T-helper 17 cell (primary cell): ENCODE measurements around the gene TAS1R1. TPM values are rescaled to one million over a fixed set of nuclear protein-coding genes. Genes with fewer than 3 reads are reported as not detected.
A peak's percentile ranks its signal among the peaks of the same experiment; 100 is the strongest.

Experiments used
- ATAC-seq: fragments of 150-1000 bp; cut with Tn5 transposase; 2 replicates; pipeline ENCODE4 v1.10.0; 2021; ENCODE audit warnings: mild to moderate bottlenecking, moderate library complexity
- DNase-seq, 3 donors: peaks; one replicate each; pipeline versions ENCODE4 v3.0.0 to v3.0.0-alpha.2; 2020 to 2021
- H3K9me3 ChIP-seq: one replicate; pipeline ENCODE4 v1.7.0; 2013; ENCODE audit warnings: low read length, mild to moderate bottlenecking; ENCODE audit not compliant: control insufficient read depth, poor library complexity, severe bottlenecking
- H3K27ac Mint-ChIP-seq: one replicate; pipeline ENCODE4 v1.8.0; 2022; ENCODE audit warnings: mild to moderate bottlenecking, moderate library complexity, mixed read lengths
- H3K27me3 Mint-ChIP-seq: one replicate; pipeline ENCODE4 v1.8.0; 2022; ENCODE audit warnings: mixed read lengths
- H3K36me3 Mint-ChIP-seq: one replicate; pipeline ENCODE4 v1.8.0; 2022; ENCODE audit warnings: low read depth, mixed read lengths
- H3K4me1 Mint-ChIP-seq: one replicate; pipeline ENCODE4 v1.8.0; 2022; ENCODE audit warnings: mild to moderate bottlenecking, mixed read lengths
- H3K4me3 Mint-ChIP-seq: one replicate; pipeline ENCODE4 v1.8.0; 2022; ENCODE audit warnings: mild to moderate bottlenecking, moderate library complexity, mixed read lengths
- total RNA-seq, 4 donors: library from RNA in 2 of 4; stranded (reverse) in 2 of 4; gene quantifications; one replicate each; pipeline ENCODE4 v1.2.3 and lab custom pipeline; 2022 to 2026

TAS1R1 gene
- not detected for total RNA-seq
- total RNA-seq (lab: John Stamatoyannopoulos, UW) = 0 reads per million in 2 donors

DNA sequence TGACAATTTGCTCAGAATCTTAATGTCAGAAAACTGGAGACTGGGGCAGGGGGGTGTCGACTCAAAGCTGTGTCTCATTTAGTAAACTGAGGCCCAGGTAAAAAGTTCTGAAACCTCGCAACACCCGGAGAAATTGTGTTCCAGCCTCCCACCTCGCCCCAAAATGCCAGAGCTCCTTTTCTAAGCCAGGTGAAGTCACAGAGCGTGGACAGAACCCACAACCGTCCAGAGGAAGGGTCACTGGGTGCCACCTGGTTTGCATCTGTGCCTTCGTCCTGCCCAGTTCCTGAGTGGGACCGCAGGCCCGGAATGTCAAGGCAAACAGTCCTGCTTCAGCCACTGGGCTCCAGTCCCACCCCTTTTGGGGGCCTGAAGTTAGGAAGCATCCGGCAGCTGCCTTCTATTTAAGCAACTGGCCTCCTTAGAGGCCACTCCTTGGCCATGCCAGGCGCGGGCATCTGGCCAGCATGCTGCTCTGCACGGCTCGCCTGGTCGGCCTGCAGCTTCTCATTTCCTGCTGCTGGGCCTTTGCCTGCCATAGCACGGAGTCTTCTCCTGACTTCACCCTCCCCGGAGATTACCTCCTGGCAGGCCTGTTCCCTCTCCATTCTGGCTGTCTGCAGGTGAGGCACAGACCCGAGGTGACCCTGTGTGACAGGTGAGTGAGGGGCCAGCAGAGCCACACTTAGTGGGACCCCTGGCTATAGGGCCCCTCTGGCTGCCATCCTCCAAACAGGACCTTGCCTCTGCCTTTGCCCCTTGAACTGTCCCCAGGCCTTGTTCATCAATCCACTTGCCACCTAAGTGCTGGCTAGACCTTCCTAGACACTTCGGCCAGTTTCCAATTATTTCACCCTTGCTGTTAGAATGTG is at the start of gene TAS1R1:
TAS1R1 (plus strand) TSS at position 401 of the 872 bp plus-strand sequence; CDS start at position 468, 67 bp downstream.
- peak within 1 kb of the TSS; percentile 81 for H3K4me3 Mint-ChIP-seq
- ATAC-seq (no peak), DNase-seq (no peak)
- peak within 1 kb of the TSS; percentile 49 for H3K27ac Mint-ChIP-seq
- H3K27me3 Mint-ChIP-seq = no peaks in the 10 kb centered on the region
- H3K4me1 Mint-ChIP-seq = peaks cover 2% of the 10 kb centered on the region
- no peaks in the 10 kb centered on the region for H3K36me3 Mint-ChIP-seq
- no peaks in the 10 kb centered on the region for H3K9me3 ChIP-seq

- H3K27me3 Mint-ChIP-seq = peaks cover 19% of the 10 kb centered on the region
- peak overlapping the region; percentile 41 for H3K4me3 Mint-ChIP-seq
- no peak for DNase-seq
- peaks cover 6% of the 10 kb centered on the region for H3K4me1 Mint-ChIP-seq
- no peaks in the 10 kb centered on the region for H3K9me3 ChIP-seq
- no peaks in the 10 kb centered on the region for H3K36me3 Mint-ChIP-seq
- H3K27ac Mint-ChIP-seq = no peak overlapping the region
- no peak for ATAC-seq
Observed at GRCh38 chr1:6505367-6506209, 49.5 kb upstream of the TAS1R1 start.

GRCh38 chr1:6506210-6507036 is 48.7 kb upstream of the TAS1R1 start:
- Mint-ChIP-seq H3K27me3 (peaks cover 16% of the 10 kb centered on the region), H3K4me1 (peaks cover 3% of the 10 kb centered on the region), H3K27ac (peak overlapping the region; percentile 54), H3K36me3 (no peaks in the 10 kb centered on the region), H3K4me3 (no peak overlapping the region)
- H3K9me3 ChIP-seq = no peaks in the 10 kb centered on the region
- ATAC-seq (no peak), DNase-seq (no peak)

- ATAC-seq (no peak), DNase-seq (no peak)
- Mint-ChIP-seq H3K27ac (peak overlapping the region; percentile 54), H3K4me3 (no peak overlapping the region), H3K36me3 (no peaks in the 10 kb centered on the region), H3K27me3 (peaks cover 15% of the 10 kb centered on the region), H3K4me1 (peaks cover 3% of the 10 kb centered on the region)
- H3K9me3 ChIP-seq = no peaks in the 10 kb centered on the region
Observed at GRCh38 chr1:6507037-6507428, 48.1 kb upstream of the TAS1R1 start.

GRCh38 chr1:6507461-6507911 is 47.6 kb upstream of the TAS1R1 start:
- H3K4me3 Mint-ChIP-seq = no peak overlapping the region
- peaks cover 3% of the 10 kb centered on the region for H3K4me1 Mint-ChIP-seq
- H3K9me3 ChIP-seq = no peaks in the 10 kb centered on the region
- peaks cover 15% of the 10 kb centered on the region for H3K27me3 Mint-ChIP-seq
- ATAC-seq (no peak), DNase-seq (no peak)
- H3K36me3 Mint-ChIP-seq = no peaks in the 10 kb centered on the region
- H3K27ac Mint-ChIP-seq = no peak overlapping the region

GRCh38 chr1:6508154-6508815 is 46.8 kb upstream of the TAS1R1 start:
- H3K4me1 Mint-ChIP-seq = peaks cover 3% of the 10 kb centered on the region
- H3K27me3 Mint-ChIP-seq = peaks cover 15% of the 10 kb centered on the region
- no peaks in the 10 kb centered on the region for H3K36me3 Mint-ChIP-seq
- H3K9me3 ChIP-seq = no peaks in the 10 kb centered on the region
- no peak overlapping the region for H3K27ac Mint-ChIP-seq
- no peak for DNase-seq
- H3K4me3 Mint-ChIP-seq = no peak overlapping the region
- ATAC-seq = no peak

DNA sequence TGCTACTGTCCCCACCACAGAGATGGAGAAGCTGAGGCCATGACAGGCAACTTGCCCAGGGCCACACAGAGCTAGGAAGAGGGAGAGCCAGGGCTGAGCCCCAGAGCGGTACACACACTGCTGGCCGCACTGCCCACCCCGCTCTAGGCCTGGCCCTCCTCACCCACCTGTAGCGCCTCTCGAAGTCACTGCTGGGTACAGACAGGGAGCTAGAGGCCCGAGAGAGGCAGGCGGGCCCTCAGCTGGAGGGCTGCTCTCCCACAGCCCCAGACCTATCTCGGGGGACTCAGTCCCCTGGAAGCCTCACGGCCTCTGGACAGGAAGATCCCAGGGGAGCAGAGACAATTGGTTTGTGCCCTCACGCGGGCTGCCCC is 46.3 kb upstream of the TAS1R1 start:
- Mint-ChIP-seq H3K36me3 (no peaks in the 10 kb centered on the region), H3K27me3 (peaks cover 15% of the 10 kb centered on the region), H3K4me3 (no peak overlapping the region), H3K27ac (no peak overlapping the region), H3K4me1 (peaks cover 3% of the 10 kb centered on the region)
- DNase-seq (no peak), ATAC-seq (no peak)
- H3K9me3 ChIP-seq = no peaks in the 10 kb centered on the region

- DNase-seq = no peak
Observed at GRCh38 chr1:6509220-6509918, 45.7 kb upstream of the TAS1R1 start.

GRCh38 chr1:6509919-6510291 is 45.2 kb upstream of the TAS1R1 start:
- H3K9me3 ChIP-seq = no peaks in the 10 kb centered on the region
- H3K4me3 Mint-ChIP-seq = no peak overlapping the region
- H3K36me3 Mint-ChIP-seq = no peaks in the 10 kb centered on the region
- H3K4me1 Mint-ChIP-seq = peaks cover 3% of the 10 kb centered on the region
- ATAC-seq (no peak), DNase-seq (no peak)
- no peak overlapping the region for H3K27ac Mint-ChIP-seq
- peaks cover 15% of the 10 kb centered on the region for H3K27me3 Mint-ChIP-seq

More at GRCh38 chr1:6509220-6509918, 45.7 kb upstream of the TAS1R1 start:
- Mint-ChIP-seq H3K27me3 (peaks cover 15% of the 10 kb centered on the region), H3K4me1 (peaks cover 3% of the 10 kb centered on the region), H3K4me3 (no peak overlapping the region), H3K36me3 (no peaks in the 10 kb centered on the region), H3K27ac (no peak overlapping the region)
- no peak for ATAC-seq
- H3K9me3 ChIP-seq = no peaks in the 10 kb centered on the region

DNA sequence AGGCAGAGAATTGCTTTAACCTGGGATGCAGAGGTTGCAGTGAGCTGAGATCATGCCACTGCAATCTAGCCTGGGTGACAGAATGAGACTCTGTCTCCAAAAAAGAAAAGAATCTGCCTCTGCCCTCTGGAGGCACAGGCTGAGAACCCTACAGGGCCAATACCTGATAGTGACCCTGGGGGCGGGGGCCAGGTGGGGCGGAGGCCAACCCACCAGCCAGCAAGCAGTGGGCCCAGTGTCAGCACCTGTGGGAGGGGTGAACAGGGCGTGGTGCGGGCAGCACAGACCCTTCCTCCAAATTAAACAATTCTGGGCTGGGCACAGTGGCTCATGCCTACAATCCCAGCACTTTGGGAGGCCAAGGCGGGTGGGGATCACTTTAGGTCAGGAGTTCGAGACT is 44.6 kb upstream of the TAS1R1 start:
- no peaks in the 10 kb centered on the region for H3K9me3 ChIP-seq
- ATAC-seq (no peak), DNase-seq (no peak)
- peaks cover 3% of the 10 kb centered on the region for H3K4me1 Mint-ChIP-seq
- peaks cover 15% of the 10 kb centered on the region for H3K27me3 Mint-ChIP-seq
- peak overlapping the region; percentile 6 for H3K27ac Mint-ChIP-seq
- no peak overlapping the region for H3K4me3 Mint-ChIP-seq
- H3K36me3 Mint-ChIP-seq = no peaks in the 10 kb centered on the region

DNA sequence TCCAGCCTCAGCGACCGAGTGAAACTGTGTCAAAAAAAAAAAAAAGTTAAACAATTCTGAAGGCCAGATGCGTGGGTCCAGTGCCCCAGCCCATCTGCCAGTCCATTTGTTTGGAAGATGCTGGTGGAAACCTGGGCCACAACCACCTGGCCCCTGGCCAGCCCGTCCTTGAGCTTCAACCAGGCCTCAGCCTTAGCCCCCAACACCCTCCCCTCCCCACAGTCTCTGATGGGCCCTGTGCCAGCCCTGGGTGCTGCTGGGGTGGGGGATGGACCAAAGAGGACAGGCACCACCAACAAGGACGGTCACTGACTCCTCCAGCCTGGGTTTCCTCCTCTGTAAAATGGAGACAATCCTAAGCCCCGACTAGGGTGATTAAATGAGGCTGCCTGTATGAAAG is 44.1 kb upstream of the TAS1R1 start:
- Mint-ChIP-seq H3K27ac (peak overlapping the region; percentile 6), H3K27me3 (peaks cover 15% of the 10 kb centered on the region), H3K36me3 (no peaks in the 10 kb centered on the region), H3K4me3 (no peak overlapping the region), H3K4me1 (peaks cover 3% of the 10 kb centered on the region)
- DNase-seq (no peak), ATAC-seq (no peak)
- no peaks in the 10 kb centered on the region for H3K9me3 ChIP-seq
